Measurements from ENCODE around the gene TIGD4. TPM values are rescaled to one million over a fixed set of nuclear protein-coding genes. Genes with fewer than 3 reads are reported as not detected.
A peak's percentile ranks its signal among the peaks of the same experiment; 100 is the strongest.

Gene TIGD4
- total RNA-seq, 1 donor: 0.27 TPM

- no peak for TF ChIP-seq CTCF (IDR thresholded peaks at IDR 0.05; ENCODE audit: insufficient read depth, low read length)
- no peak overlapping the region for H3K4me3 ChIP-seq (ENCODE audit: low read depth, low read length)
- DNase-seq (ENCODE audit: low read depth): no peak
Measured at GRCh38 chr4:152806501-152807125, 27.1 kb upstream of the TIGD4 start.

- no peak overlapping the region for H3K4me3 ChIP-seq (ENCODE audit: low read depth, low read length)
- TF ChIP-seq CTCF (IDR thresholded peaks at IDR 0.05; ENCODE audit: insufficient read depth, low read length): no peak
- no peak for DNase-seq (ENCODE audit: low read depth)
Measured at GRCh38 chr4:152805818-152806217, 26.3 kb upstream of the TIGD4 start.

GRCh38 chr4:152805071-152805650 is 25.6 kb upstream of the TIGD4 start:
- TF ChIP-seq CTCF (IDR thresholded peaks at IDR 0.05; ENCODE audit: insufficient read depth, low read length): no peak

GRCh38 chr4:152803541-152803940 is 24.0 kb upstream of the TIGD4 start:
- TF ChIP-seq CTCF (IDR thresholded peaks at IDR 0.05; ENCODE audit: insufficient read depth, low read length): no peak
- H3K4me3 ChIP-seq (ENCODE audit: low read depth, low read length): no peak overlapping the region

More at GRCh38 chr4:152805071-152805650, 25.6 kb upstream of the TIGD4 start:
- no peak overlapping the region for H3K4me3 ChIP-seq (ENCODE audit: low read depth, low read length)
- no peak for DNase-seq (ENCODE audit: low read depth)

GRCh38 chr4:152795891-152796290 is 16.4 kb upstream of the TIGD4 start:
- no peak overlapping the region for H3K4me3 ChIP-seq (ENCODE audit: low read depth, low read length)
- DNase-seq (ENCODE audit: low read depth): no peak
- no peak for TF ChIP-seq CTCF (IDR thresholded peaks at IDR 0.05; ENCODE audit: insufficient read depth, low read length)

More at GRCh38 chr4:152803541-152803940, 24.0 kb upstream of the TIGD4 start:
- DNase-seq (ENCODE audit: low read depth): no peak

GRCh38 chr4:152786627-152787026 is 7.1 kb upstream of the TIGD4 start:
- peak overlapping the region; percentile 9 for H3K4me3 ChIP-seq (ENCODE audit: low read depth, low read length)
- no peak for TF ChIP-seq CTCF (IDR thresholded peaks at IDR 0.05; ENCODE audit: insufficient read depth, low read length)
- no peak for DNase-seq (ENCODE audit: low read depth)
